Stimulated activated CD4-positive, alpha-beta T cell treated with anti-CD3 and anti-CD28 coated beads, Interleukin-15, amount 100 ng/mL, for 24 hours (primary cell): ENCODE results near the gene LAG3.

Experiments
- DNase-seq: peaks from one replicate; pipeline ENCODE4 v3.0.0-alpha.2; 2020

LAG3 gene

DNA sequence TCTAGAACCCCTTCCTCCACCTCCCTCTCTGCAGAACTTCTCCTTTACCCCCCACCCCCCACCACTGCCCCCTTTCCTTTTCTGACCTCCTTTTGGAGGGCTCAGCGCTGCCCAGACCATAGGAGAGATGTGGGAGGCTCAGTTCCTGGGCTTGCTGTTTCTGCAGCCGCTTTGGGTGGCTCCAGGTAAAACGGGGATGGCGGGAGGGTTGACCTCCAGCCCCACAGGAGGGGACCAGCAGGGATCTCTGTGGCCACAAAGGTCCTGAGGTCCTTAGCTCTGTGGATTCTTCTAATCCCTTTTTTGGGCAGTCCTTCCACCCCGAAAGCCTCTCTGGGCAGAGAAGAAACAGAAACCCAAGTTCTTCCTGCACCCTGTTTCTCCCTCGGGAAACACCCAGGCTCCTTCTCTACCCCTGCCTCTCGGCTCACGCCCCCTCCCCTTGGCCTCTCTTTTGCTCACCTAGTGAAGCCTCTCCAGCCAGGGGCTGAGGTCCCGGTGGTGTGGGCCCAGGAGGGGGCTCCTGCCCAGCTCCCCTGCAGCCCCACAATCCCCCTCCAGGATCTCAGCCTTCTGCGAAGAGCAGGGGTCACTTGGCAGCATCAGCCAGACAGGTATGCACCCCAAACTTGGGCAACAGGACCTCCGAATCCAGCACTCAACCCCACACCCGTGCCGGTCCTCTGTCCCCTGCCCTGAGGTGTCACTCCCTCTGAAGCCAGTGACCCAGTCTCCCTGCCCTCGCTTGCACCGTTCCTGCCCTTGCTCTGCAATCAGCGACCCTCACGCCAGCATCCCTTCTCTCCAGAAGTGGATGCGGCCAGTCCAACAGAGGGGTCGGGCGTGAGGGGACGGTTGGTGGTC lies 638 bp downstream of the LAG3 start:
- peak; percentile 24 for DNase-seq

DNA sequence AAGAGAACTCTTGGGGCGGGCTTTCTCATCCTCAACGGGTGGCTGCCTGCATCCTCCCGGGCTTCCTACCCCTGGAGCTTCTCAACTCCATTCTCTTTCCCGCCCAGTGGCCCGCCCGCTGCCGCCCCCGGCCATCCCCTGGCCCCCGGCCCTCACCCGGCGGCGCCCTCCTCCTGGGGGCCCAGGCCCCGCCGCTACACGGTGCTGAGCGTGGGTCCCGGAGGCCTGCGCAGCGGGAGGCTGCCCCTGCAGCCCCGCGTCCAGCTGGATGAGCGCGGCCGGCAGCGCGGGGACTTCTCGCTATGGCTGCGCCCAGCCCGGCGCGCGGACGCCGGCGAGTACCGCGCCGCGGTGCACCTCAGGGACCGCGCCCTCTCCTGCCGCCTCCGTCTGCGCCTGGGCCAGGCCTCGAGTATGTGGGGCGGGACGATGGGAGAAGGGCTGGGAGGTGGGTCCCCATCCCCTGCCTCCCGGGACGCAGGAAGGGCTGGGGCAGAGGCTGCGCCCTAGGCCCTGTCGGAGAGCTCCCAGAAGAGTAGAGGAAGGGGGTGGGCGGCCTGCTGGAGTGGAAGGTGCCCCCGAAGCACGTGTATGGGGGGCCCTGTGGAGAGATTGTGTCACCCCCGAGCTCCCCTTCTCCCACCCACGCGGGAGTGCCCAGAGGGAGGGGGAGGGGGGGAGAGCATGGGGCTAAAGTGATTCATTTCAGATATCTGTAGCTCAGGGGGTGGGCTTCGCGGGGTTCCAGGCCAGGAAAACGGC lies 1.5 kb downstream of the LAG3 start:
- peak; percentile 70 for DNase-seq

GRCh38 chr12:6774499-6775062 lies 2.3 kb downstream of the LAG3 start:
- no peak for DNase-seq

- DNase-seq: no peak
These were observed 3.2 kb downstream of the LAG3 start for GRCh38 chr12:6775185-6776174.

- no peak for DNase-seq
These were observed 5.1 kb downstream of the LAG3 start for GRCh38 chr12:6777386-6777785.

DNA sequence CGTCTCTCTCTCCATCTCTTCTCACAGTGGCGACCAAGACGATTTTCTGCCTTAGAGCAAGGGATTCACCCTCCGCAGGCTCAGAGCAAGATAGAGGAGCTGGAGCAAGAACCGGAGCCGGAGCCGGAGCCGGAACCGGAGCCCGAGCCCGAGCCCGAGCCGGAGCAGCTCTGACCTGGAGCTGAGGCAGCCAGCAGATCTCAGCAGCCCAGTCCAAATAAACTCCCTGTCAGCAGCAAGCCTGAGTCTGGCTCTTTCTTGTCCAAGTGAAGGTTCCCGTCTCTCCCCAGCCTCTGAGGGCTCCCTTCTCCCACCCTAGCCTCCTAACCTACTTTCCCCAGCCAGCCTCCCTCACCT lies 5.9 kb downstream of the LAG3 start:
- DNase-seq: no peak

- DNase-seq: peak; percentile 95
These were observed 6.5 kb downstream of the LAG3 start for GRCh38 chr12:6778574-6779550.

DNA sequence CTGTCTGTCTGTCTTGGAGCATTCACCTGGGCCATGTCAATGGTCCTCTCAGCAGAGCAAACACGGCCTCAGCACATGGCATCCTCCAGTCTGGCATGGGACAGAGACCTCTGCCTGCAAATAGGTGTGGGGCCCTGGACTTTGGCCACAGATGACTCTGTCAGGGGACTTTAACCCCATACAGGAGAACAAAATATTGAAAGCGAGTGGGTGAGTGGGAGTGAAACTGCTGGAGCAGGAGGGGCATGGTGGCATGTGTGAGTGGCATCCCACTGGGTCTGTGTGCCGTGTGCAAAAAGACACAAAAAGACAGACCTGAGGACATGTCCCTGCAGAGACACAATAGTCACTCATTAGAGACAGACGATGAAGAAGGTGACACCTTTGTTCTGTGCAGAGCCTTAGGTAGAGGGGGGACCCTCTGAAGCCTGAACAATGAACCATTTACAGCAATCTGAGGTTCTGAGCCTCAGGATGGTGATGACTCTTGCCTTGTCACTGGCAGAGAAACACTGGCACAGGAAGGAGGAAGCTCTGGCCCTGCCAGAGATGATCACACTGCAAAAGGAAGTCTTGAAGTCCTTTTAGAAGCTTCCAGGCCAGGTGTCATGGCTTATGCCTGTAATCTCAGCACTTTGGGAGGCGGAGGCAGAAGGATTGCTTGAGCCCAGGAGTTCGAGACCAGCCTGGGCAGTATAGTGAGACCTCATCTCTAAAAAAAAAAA lies 7.5 kb downstream of the LAG3 start:
- peak; percentile 36 for DNase-seq

GRCh38 chr12:6780573-6780972 lies 8.3 kb downstream of the LAG3 start:
- DNase-seq: peak; percentile 63

GRCh38 chr12:6782119-6782518 lies 9.8 kb downstream of the LAG3 start:
- no peak for DNase-seq

DNA sequence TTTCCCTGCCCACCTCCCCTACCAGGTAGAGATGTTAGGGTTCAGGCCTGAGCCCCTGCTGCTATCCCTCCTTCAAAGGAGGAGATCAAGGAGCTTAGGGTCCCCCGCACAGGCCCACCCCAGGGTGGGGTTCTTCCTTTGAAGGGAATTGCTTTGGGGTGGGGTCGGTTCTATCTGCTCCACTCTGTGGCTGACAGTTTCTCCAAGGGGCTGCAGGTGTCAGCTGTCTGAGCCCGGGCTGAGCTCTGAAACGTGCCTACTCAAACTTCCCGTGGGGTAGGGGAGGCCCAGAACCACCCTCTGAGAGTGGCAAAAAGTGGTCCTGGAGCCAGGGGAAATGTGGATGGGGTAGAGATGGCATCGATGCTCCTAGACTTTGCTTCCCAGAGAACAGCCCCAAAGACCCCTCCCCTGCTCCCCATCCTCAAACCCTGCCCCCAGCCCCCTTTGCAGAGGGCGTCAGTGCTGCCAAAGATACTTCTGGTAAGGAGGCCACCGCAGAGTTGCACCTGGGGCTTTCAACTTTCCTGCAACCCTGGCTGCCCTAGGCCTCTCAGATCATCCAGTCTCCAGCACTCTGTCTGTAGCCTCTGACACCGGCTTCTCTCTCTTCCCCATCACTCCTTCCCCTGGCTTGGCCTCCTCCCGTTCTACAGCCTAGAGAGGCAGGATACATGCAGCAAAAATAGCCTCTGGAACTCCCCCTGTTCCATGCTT lies 10.7 kb downstream of the LAG3 start:
- peak; percentile 31 for DNase-seq

GRCh38 chr12:6783828-6784227 lies 11.5 kb downstream of the LAG3 start:
- DNase-seq: no peak

DNA sequence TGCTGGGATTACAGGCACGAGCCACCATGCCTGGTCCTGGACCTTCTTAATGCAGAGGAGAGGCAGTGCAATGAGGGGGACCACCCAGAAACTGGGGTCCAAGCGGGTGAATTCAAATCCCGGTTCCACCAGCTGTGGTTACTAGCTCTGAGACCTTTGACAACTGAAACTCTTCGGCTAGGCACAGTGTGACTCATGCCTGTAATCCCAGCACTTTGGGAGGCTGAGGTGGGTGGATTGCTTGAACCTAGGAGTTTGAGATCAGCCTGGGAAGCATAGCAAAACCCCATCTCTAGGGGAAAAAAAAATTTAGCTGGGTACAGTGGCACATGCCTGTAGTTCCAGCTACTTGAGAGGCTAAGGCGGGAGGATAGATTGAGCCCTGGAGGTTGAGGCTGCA lies 12.0 kb downstream of the LAG3 start:
- DNase-seq: peak; percentile 25

- no peak for DNase-seq
These were observed 12.4 kb downstream of the LAG3 start for GRCh38 chr12:6784761-6785160.

GRCh38 chr12:6786416-6787094 lies 14.2 kb downstream of the LAG3 start:
- no peak for DNase-seq

GRCh38 chr12:6787309-6787708 lies 15.0 kb downstream of the LAG3 start:
- no peak for DNase-seq

GRCh38 chr12:6788972-6789924 lies 16.9 kb downstream of the LAG3 start, which contains the start of gene CD4:
Gene CD4, plus strand, starts transcription at chr12:6789528. Its CDS starts 10,611 bp downstream, at chr12:6800139.
- peak; percentile 94 for DNase-seq
